A204.1 (cell line): ENCODE measurements around the gene ARHGAP26.

Experiments used
- FAIRE-seq: peaks from 2 replicates; lab custom pipeline; 2012; peaks lifted over from hg19 to GRCh38; lab: Jason Lieb, UNC

ARHGAP26 gene

GRCh38 chr5:143045062-143045461, 274.9 kb downstream of the ARHGAP26 start:
- FAIRE-seq: no peak

GRCh38 chr5:143046314-143046713, 276.1 kb downstream of the ARHGAP26 start:
- FAIRE-seq: no peak

- FAIRE-seq: no peak
Observed at GRCh38 chr5:143047091-143047490, 276.9 kb downstream of the ARHGAP26 start.

DNA sequence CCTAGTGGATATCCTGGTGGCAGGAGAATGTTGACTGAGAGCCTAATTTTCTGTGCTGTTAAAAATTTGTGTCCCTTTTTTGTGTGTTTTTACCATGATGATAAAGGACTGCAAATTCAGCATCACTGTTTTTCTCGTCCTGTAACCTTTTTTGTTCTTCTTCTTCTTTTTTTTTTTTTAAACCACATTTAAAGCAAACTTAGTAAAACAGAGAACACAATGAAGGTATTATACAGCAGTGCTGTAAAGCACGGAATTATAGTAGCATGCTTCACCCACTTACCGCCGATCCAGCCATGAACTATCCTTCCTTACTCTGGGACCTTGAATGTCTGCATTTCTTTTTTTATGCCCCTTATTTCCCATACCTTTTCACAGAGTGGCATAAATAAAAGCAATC, 280.0 kb downstream of the ARHGAP26 start:
- no peak for FAIRE-seq

GRCh38 chr5:143051244-143052058, 281.3 kb downstream of the ARHGAP26 start:
- FAIRE-seq: no peak

DNA sequence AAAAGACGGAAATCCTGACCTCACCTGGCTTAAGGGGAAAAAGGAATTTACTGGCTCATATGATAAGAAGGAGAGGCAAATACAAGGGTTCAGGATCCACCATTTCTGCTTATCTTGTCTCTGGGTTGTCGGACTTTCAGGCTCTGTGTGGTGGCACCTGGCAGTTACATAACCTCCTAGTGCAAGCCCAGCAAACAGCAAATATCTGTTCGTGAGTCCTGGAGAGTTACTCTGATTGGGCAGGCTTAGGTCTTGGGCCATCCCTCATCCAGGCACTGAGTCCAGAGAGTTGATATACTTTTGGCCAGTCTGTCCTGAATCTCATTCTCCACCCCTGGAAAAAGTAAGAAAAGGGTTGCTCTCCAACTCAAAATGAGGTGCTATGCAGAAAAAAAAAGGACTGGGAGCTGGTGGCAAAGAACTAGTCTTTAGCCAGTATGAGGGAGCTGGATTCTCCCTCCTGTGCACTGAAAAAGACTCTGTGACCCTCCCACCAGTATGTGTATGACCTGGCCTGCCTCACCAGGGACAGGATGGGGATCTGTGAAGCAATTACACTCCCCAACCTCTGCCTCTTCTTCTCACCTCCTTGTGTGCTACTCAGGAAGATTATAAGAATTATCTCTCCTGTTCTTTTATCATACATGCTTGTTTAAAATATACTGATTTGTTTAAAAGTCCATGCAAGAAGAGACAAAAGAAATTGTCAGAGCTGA, 282.9 kb downstream of the ARHGAP26 start:
- FAIRE-seq: no peak

DNA sequence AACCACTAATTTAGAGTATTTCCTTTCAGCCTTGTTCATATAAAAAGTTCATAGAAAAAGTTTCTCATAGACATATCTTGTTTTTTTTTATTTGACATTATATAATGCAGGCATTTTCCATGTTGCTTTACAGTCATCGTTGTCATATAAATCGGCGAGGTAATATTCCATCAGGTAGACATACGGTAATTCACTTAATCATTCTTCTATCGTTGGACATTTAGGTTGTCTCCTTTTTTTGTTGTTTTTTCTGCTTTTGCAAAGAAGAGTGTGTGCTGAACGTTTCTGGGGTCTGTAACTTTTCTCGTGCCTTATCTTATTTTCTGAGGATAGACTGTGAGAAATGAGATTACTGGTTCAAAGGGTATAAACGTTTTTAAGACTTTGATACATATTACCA, 283.6 kb downstream of the ARHGAP26 start:
- no peak for FAIRE-seq

GRCh38 chr5:143054480-143054941, 284.3 kb downstream of the ARHGAP26 start:
- FAIRE-seq: no peak

GRCh38 chr5:143055596-143056338, 285.6 kb downstream of the ARHGAP26 start:
- FAIRE-seq: no peak

DNA sequence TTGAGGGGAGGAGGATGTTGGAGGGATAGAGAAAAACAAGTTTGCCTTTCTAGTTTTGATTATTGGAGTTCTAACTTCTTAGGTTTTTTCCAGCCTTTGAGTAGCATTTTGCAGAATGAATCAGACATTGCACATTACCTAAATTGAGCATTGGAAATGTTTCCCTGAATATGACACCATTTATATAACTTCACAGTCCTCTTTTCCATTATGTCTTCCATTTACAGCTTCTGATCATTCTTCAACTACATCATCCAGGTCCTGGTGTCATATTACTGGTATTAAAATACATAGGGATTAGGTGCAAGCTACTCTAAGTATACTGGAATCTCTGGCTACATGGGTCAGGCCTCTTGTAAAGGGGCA, 286.1 kb downstream of the ARHGAP26 start:
- no peak for FAIRE-seq

- FAIRE-seq: no peak
Observed at GRCh38 chr5:143056792-143057579, 286.8 kb downstream of the ARHGAP26 start.

GRCh38 chr5:143057580-143057999, 287.4 kb downstream of the ARHGAP26 start:
- FAIRE-seq: no peak

- FAIRE-seq: no peak
Observed at GRCh38 chr5:143059355-143059754, 289.2 kb downstream of the ARHGAP26 start.

DNA sequence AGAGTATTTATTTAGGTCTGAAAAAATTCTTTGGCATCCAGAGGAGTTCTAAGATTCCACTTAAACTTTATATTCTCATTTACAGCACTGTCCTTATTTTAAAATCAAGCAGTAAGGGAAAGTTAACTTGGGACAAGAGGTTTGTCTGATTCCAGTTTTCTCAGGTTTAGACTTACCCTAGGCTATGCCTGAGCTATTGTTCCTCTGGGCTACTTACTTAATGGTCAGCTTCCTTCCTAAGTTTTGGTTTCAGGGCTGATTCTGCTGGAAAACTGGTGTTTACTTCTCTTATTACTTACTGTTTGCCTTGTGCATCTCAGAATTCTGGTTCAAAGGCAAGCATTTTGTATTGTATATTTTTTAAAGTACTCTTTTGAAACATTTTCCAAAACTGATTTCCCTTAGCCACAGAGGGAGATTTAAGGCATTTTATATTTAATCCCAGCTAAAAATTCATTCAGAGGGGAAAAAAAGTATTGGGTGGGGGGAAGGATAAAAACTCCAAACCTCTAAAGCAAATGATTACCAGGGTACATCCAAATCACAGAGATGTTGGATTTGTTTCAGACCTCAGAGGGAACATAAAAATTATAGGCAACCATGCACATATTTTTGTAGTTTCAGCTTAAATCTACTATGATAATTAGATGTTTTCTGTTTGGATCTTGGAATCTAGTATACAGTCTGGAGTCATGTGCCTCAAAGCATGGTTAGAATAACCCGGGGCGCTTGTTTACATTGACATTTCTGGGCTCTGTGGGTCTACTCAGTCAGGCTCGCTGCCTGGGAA, 290.0 kb downstream of the ARHGAP26 start:
- FAIRE-seq: no peak

DNA sequence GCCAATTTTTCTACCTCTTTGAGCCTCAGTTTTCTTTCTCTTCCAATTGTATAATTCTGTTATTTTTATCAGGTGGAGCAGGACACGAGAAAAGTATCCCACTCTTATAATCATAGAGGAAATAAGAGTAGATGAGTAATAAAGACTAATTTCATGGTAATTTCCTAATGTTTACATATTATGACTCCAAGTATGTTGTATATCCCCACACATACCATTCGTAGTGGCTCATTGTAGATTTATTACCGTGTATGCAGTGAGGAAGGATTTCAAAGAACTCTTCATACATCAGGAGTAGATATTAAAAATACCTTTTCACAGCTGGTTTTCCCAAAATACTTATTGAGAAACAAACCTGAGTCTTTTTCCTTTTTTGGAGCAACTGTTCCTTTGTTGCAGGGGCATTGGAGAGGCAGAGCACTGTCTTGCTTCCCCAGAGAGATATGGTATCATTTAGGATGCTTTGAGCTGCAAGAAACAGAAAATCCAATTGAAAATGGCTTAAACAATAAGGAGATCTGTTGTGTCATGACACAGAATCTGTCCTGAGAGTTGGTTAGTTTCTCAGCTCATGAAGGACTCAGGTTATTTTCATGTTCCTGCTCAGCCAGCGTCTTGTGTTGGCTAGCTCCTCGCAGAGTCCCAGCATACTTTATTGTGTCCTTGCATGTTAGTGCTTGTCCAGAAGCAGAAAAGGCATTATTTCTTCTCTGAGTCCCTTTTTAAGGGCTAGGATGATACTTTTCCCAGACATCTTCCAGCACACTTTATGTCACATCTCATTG, 291.2 kb downstream of the ARHGAP26 start:
- no peak for FAIRE-seq

DNA sequence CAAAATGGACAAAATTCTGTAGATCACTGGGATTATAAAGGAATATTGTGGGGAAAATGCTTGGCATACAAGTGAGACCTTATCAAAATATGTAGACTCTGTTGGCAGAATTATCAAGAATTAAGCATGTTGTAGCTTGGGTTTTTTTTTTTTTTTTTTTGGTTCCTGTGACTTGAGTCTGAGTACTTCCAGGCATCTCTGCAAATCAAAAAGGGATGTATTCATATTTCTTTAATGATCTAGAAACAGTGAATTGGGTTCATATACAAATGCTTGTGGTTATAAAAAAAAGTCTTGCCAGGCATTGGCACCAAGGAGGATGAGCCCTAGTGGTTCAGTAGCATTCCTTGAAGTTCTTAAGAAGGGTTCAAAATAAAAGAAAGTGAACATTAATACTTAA, 292.2 kb downstream of the ARHGAP26 start:
- FAIRE-seq: no peak

DNA sequence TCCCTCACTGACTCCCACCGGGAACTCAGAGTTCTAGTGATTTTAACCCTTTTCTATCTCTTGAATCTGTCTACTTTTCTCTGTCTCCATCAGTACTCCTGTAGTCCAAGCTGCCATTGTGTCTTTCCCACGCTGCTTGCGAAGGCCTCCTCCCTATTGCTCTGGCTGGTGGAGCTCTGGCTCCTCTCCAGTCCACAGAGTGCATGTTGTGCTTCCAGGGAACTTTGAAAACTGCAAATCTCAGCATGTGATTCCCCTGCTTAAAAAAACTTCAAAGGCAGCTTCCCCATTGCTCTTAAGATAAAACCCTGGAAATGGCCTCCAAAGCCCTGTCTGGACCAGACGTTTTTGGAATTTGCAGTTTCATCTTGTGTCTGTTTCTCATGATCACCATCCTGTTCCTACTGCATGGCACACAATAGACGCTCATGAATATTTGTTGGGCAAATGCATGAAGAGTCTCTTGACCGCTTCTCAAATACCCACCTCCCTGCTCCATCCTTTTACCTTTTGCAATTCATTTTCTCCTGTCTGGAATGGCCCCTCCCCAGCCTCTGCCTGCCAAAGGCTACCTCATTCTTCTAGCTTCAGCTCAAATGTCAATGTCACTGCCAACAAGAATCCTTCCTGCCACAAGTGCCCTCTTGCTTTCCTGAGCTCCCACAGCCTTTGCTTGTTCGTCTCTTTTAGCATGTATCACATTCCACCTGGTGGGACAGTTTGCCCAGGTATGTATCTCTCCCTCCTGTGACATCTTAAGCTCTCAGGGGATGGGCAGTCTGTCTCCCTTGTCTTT, 293.2 kb downstream of the ARHGAP26 start:
- FAIRE-seq: no peak

DNA sequence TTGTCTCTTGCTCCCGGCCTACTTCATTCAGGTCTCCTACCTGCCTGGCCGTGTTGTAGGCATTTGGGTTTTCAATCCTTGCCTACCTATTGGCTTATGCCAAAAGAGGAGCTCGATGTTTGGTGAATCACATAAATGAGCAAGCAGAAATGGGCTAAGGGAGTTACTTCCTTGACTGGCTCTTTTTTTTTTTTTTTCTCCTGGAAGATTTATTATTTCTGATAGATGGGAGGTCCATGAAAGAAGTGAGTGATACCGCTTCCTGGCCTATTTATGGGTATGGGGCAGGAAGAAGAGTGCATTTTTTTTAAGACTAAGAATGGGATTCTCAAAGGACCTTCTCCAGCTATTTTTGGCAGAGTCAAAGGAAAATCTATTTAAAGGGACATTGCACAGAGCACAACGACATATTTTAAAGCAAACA, 294.1 kb downstream of the ARHGAP26 start:
- FAIRE-seq: no peak

DNA sequence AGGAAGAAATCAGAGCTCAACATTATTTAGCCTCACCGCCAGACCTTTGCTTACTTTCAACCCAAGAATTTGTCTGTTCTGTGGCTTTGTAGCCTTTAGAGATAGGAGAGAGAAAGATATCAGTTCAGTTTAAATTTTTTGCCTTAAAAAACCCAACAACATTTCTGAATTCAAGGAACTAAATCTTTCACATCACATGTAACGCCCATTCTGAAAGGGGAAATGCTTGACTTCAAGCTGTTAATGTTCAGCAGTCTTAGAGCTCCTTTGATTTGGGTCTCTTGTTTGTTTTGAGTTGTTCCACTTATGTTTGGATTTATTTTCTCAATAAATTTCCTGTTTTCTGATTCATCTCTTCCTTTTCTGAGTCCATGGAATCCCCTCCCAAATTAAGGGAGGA, 294.5 kb downstream of the ARHGAP26 start:
- FAIRE-seq: no peak
